IMR-90 (cell line): ENCODE data around the gene KIF15. TPM values are rescaled to one million over a fixed set of nuclear protein-coding genes. Genes with fewer than 3 reads are reported as not detected.

Experiments used
- ATAC-seq: fragments of 200-7000 bp; cut with Tn5 transposase; 2 replicates; pipeline ENCODE4 v1.9.1; 2020; ENCODE audit warnings: low read depth, mild to moderate bottlenecking, moderate library complexity
- BruUV-seq: library from RNA; stranded (reverse); fragments of 400-500 nt; replicated peaks from 2 replicates; lab custom pipeline; 2021; lab: Mats Ljungman, UMichigan
- CTCF ChIA-PET: fragments of 300-600 bp; formaldehyde crosslinking; extraction: SDS; loops from one replicate; lab custom pipeline; 2021; ENCODE audit warnings: antibody characterized with exemption; lab: Yijun Ruan, JAX
- POLR2A ChIA-PET: fragments of 300-600 bp; sonication (Branson Sonifier 250); formaldehyde crosslinking; loops from one replicate; lab custom pipeline; 2022; ENCODE audit warnings: antibody characterized with exemption; ENCODE audit not compliant: unreplicated experiment; lab: Charles Lee
- DNase-seq: peaks from one replicate; pipeline ENCODE4 v3.0.0; 2013
- H2AFZ ChIP-seq: replicated peaks from 2 replicates; pipeline ENCODE3; 2013; ENCODE audit warnings: low read length, mild to moderate bottlenecking; ENCODE audit not compliant: poor library complexity
- H2AK5ac ChIP-seq: 2 replicates; pipeline ENCODE4 v1.6.1; 2013; ENCODE audit warnings: low read depth, low read length, inconsistent platforms
- H2AK9ac ChIP-seq: replicated peaks from 2 replicates; pipeline ENCODE3; 2013; ENCODE audit warnings: mild to moderate bottlenecking, low read depth, low read length, moderate library complexity; ENCODE audit not compliant: poor library complexity
- H2BK120ac ChIP-seq: 2 replicates; pipeline ENCODE4 v1.6.1; 2013; ENCODE audit warnings: low read depth, low read length, inconsistent platforms
- H2BK15ac ChIP-seq: 3 replicates; pipeline ENCODE4 v1.6.1; 2013; ENCODE audit warnings: low read depth, low read length, inconsistent platforms
- H2BK20ac ChIP-seq: 2 replicates; pipeline ENCODE4 v1.6.1; 2013; ENCODE audit warnings: low read depth, mild to moderate bottlenecking, inconsistent platforms, low read length, moderate library complexity
- H2BK5ac ChIP-seq: 2 replicates; pipeline ENCODE4 v1.6.1; 2013; ENCODE audit warnings: mild to moderate bottlenecking, low read depth, low read length, inconsistent platforms; ENCODE audit not compliant: poor library complexity, severe bottlenecking
- H3K14ac ChIP-seq: replicated peaks from 2 replicates; pipeline ENCODE4 v1.6.1; 2013; ENCODE audit warnings: low read depth, low read length, inconsistent platforms
- H3K18ac ChIP-seq: 2 replicates; pipeline ENCODE4 v1.6.1; 2013; ENCODE audit warnings: low read depth, low read length, control low read depth
- H3K23ac ChIP-seq: 2 replicates; pipeline ENCODE4 v1.6.1; 2013; ENCODE audit warnings: low read depth, low read length, inconsistent platforms
- H3K27ac ChIP-seq: 2 replicates; pipeline ENCODE4 v1.5.1; 2013; ENCODE audit warnings: mild to moderate bottlenecking, control low read depth, low read length; ENCODE audit not compliant: insufficient read depth
- H3K27me3 ChIP-seq: 2 replicates; pipeline ENCODE4 v1.6.1; 2013; ENCODE audit warnings: low read length; ENCODE audit not compliant: control insufficient read depth, insufficient read depth
- H3K36me3 ChIP-seq: 2 replicates; pipeline ENCODE4 v1.6.1; 2013; ENCODE audit warnings: low read length, mixed read lengths; ENCODE audit not compliant: control insufficient read depth, insufficient read depth
- H3K4ac ChIP-seq: 2 replicates; pipeline ENCODE4 v1.6.1; 2013; ENCODE audit warnings: low read depth, low read length, inconsistent platforms
- H3K4me1 ChIP-seq: 2 replicates; pipeline ENCODE4 v1.6.1; 2013; ENCODE audit warnings: low read length, mixed read lengths; ENCODE audit not compliant: control insufficient read depth, insufficient read depth
- H3K4me2 ChIP-seq: 2 replicates; pipeline ENCODE4 v1.6.1; 2013; ENCODE audit warnings: low read depth, mild to moderate bottlenecking, control low read depth, low read length, moderate library complexity
- H3K4me3 ChIP-seq: 2 replicates; pipeline ENCODE4 v1.5.1; 2013; ENCODE audit warnings: low read depth, mild to moderate bottlenecking, control low read depth, low read length, moderate library complexity; ENCODE audit not compliant: insufficient read depth
- H3K56ac ChIP-seq: 2 replicates; pipeline ENCODE4 v1.6.1; 2013; ENCODE audit warnings: low read length, inconsistent platforms; ENCODE audit not compliant: insufficient read depth; ENCODE audit errors: extremely low read depth
- H3K79me1 ChIP-seq, 2 experiments: 2 replicates each; pipeline ENCODE4 v1.6.1; 2013; ENCODE audit warnings: low read length in 2 of 2, inconsistent platforms in 1 of 2, low read depth in 1 of 2
- H3K9ac ChIP-seq: 2 replicates; pipeline ENCODE4 v1.6.1; 2013; ENCODE audit warnings: low read depth, low read length, control low read depth
- H3K9me1 ChIP-seq: 2 replicates; pipeline ENCODE4 v1.6.1; 2013; ENCODE audit warnings: low read length, inconsistent platforms; ENCODE audit not compliant: insufficient read depth
- H3K9me3 ChIP-seq: 2 replicates; pipeline ENCODE4 v1.6.1; 2013; ENCODE audit warnings: low read length; ENCODE audit not compliant: control insufficient read depth, insufficient read depth
- H4K20me1 ChIP-seq: 2 replicates; pipeline ENCODE4 v1.6.1; 2013; ENCODE audit warnings: low read length, inconsistent platforms; ENCODE audit not compliant: insufficient read depth
- H4K5ac ChIP-seq: 2 replicates; pipeline ENCODE4 v1.6.1; 2013; ENCODE audit warnings: mild to moderate bottlenecking, low read depth, low read length, control low read depth
- H4K8ac ChIP-seq, 2 experiments: 2 replicates each; pipeline ENCODE4 v1.6.1; 2013; ENCODE audit warnings: low read depth in 2 of 2, low read length in 2 of 2, control low read depth in 1 of 2, inconsistent platforms in 1 of 2
- H4K91ac ChIP-seq: 2 replicates; pipeline ENCODE4 v1.6.1; 2013; ENCODE audit warnings: low read depth, low read length, inconsistent platforms; ENCODE audit not compliant: insufficient read depth
- CEBPB ChIP-seq: IDR thresholded peaks from 2 replicates; pipeline ENCODE4 v1.6.1; 2012; ENCODE audit warnings: low read depth, low read length, improper control_type of control experiment
- FOS ChIP-seq: fragments of 150-350 bp; IDR thresholded peaks from 2 replicates; pipeline ENCODE4 v1.6.1; 2016; ENCODE audit warnings: low read depth, low read length
- WGBS, 2 experiments: methylation state at CpG; one replicate each; pipeline versions ENCODE4 v1.1.5 to v1.1.7; 2013; ENCODE audit warnings: missing lambda C conversion rate in 2 of 2; ENCODE audit not compliant: insufficient read length in 1 of 2; ENCODE audit errors: extremely low coverage in 2 of 2; 5-methylcytosine and 5-hydroxymethylcytosine counted together
- dilution Hi-C: fragments of 300-500 bp; cut with HindIII; formaldehyde crosslinking; loops from one replicate; pipeline ENCODE4 v1.14.3; 2018; ENCODE audit warnings: low sequenced_read_pairs; ENCODE audit not compliant: unreplicated experiment
- in situ Hi-C: fragments of 300-500 bp; cut with MboI; formaldehyde crosslinking; loops from 3 replicates; pipeline ENCODE4 v1.14.3; 2019; ENCODE audit warnings: low sequenced_read_pairs, inconsistent platforms, mixed read lengths
- intact Hi-C: fragments of 100-400 bp; cut with micrococcal nuclease; formaldehyde crosslinking; loops from 2 replicates; pipeline ENCODE4 v1.10.0; 2022
- polyA plus RNA-seq, 3 experiments: library from polyadenylated mRNA; depleted of rRNA; stranded (reverse); fragments of >200 nt; gene quantifications; 2 replicates each; pipeline ENCODE4 v1.2.3, GENCODE V29; 2012; ENCODE audit warnings: low replicate concordance in 1 of 3
- total RNA-seq: library from RNA; depleted of rRNA; stranded (reverse); fragments of >200 nt; gene quantifications from 2 replicates; pipeline ENCODE4 v1.2.3, GENCODE V29; 2012

KIF15 gene
- total and polyA plus RNA-seq, 2 of the 4 experiments (the other 2 are of a cell fraction), result 3.7 to 8.4 TPM

DNA sequence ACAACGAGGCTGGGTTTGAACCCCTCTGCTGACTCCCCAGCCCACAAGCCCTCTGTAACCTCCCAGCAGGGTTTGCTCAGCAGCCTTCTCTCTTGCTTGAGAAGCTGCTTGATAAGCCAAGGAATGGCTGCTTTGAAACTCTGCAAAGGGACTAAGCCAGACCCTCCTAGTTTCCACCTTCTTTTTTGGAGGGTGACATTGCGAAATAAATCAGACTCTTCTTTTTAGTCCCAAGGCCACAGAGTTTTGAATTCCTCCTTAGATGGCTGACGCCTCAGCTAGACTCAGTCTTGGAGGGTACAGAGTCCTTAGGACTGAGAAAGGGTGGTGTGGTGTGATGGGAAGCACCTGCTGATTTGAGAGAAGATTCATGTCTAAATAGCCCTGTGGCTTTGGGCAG lies 114.0 kb downstream of the KIF15 start:
- no peak overlapping the region for H4K8ac ChIP-seq
- ChIA-PET CTCF (no interaction called here), POLR2A (no interaction called here)
- no peak overlapping the region for H4K91ac ChIP-seq
- H3K4me2 ChIP-seq, result no peak overlapping the region
- no peaks in the 10 kb centered on the region for H3K9me3 ChIP-seq
- no peak overlapping the region for H3K18ac ChIP-seq
- peaks cover 2% of the 10 kb centered on the region; the same call in 1 of the 2 replicates for H3K4me1 ChIP-seq
- DNase-seq (no peak), ATAC-seq (no peak)
- H3K56ac ChIP-seq, result no peak overlapping the region
- H3K23ac ChIP-seq, result no peak overlapping the region
- no peak overlapping the region for H3K14ac ChIP-seq
- H3K79me1 ChIP-seq, result no peaks in the 10 kb centered on the region
- no peaks in the 10 kb centered on the region for H3K9me1 ChIP-seq
- no peaks in the 10 kb centered on the region for H4K20me1 ChIP-seq
- no peaks in the 10 kb centered on the region for H3K36me3 ChIP-seq
- H2BK15ac ChIP-seq, result no peak overlapping the region
- intact Hi-C loops, result no loop called here
- in situ Hi-C loops, result loop anchor here (25.0 kb wide), 1 partner anchor 538 kb away; the partner anchor contains the start of gene TCAIM
- no peak overlapping the region for H3K9ac ChIP-seq
- WGBS, 2 experiments, result 40% methylated on average over 1 of the region's 3 CpGs; no CpG with 5 or more reads in 1 of the 2 experiments
- H2AK9ac ChIP-seq, result no peak overlapping the region
- no peak overlapping the region for H3K4me3 ChIP-seq
- no peak overlapping the region for H4K5ac ChIP-seq
- no peaks in the 10 kb centered on the region for H3K27me3 ChIP-seq
- H3K4ac ChIP-seq, result no peak overlapping the region
- no peak overlapping the region for H2AK5ac ChIP-seq
- no peak overlapping the region for H2BK5ac ChIP-seq
- dilution Hi-C loops, result no loop called here
- no peak overlapping the region for H3K27ac ChIP-seq
- peak overlapping the region; percentile 28 for H2AFZ ChIP-seq
- H2BK120ac ChIP-seq, result no peak overlapping the region
- no TSS peak for BruUV-seq
- no peak for TF ChIP-seq FOS
- peak; percentile 67 for TF ChIP-seq CEBPB
- no peak overlapping the region for H2BK20ac ChIP-seq
